DOHH2 (cell line): ENCODE data around the gene GYG2.

Experiments
- CTCF ChIP-seq: fragments of 200-600 bp; sonication (generic); IDR thresholded peaks from one replicate; pipeline ENCODE4 v1.5.1; 2014; ENCODE audit warnings: antibody characterized with exemption, mild to moderate bottlenecking, low read depth, low read length; ENCODE audit not compliant: poor library complexity, severe bottlenecking
- EZH2phosphoT487 ChIP-seq: fragments of 200-600 bp; sonication (generic); IDR thresholded peaks from 2 replicates; pipeline ENCODE4 v1.6.1; 2017; ENCODE audit warnings: borderline replicate concordance, mild to moderate bottlenecking, antibody characterized with exemption, low read length, moderate library complexity, mixed read lengths

- TF ChIP-seq CTCF (no peak), EZH2phosphoT487 (no peak)
Observed at GRCh38 chrX:2801223-2801622, 27.5 kb upstream of the GYG2 start.
